ENCODE results near the gene RASL10B.

Gene RASL10B

DNA sequence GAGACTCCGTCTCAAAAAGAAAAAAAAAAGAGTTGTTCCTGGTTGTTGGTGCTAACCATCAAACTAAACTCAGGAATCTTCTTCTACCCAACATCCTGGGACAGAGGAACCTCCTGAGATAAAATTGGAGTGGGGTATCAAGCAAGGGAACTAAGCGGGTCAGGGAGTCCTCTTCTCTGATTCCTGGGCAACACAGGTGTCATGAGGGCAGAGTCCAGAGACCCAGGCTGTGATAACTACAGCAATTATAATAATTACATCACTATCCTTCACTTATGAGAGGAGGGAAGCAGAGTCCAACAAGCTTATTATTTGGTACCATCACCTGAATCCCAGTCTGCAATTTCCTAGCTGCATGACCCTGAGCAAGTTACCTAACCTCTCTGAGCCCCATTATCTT is 37.4 kb downstream of the RASL10B start:
- Histone ChIP-seq H3K9me2 (replicated peaks; ENCODE audit: control insufficient read depth, low read length) (no peaks in the 10 kb centered on the region), H3K4me3 (ENCODE audit: low read length) (no peak overlapping the region), H4K20me1 (ENCODE audit: control insufficient read depth, insufficient read depth, low read depth, low read length) (no peaks in the 10 kb centered on the region), H3F3A (ENCODE audit: control insufficient read depth, insufficient read depth) (no peaks in the 10 kb centered on the region), H3K27me3 (ENCODE audit: control insufficient read depth, low read length) (peaks cover 9% of the 10 kb centered on the region; the same call in 1 of the 2 replicates), H3K9me3 (ENCODE audit: control insufficient read depth, insufficient read depth, low read length) (no peaks in the 10 kb centered on the region), H3K36me3 (ENCODE audit: control insufficient read depth, low read length) (no peaks in the 10 kb centered on the region), H3K27ac (ENCODE audit: low read depth, low read length) (no peak overlapping the region), H3K4me2 (ENCODE audit: low read length) (no peak overlapping the region), H3K79me2 (ENCODE audit: control insufficient read depth, low read length) (no peaks in the 10 kb centered on the region), H3K4me1 (ENCODE audit: control insufficient read depth, low read length) (peaks cover 12% of the 10 kb centered on the region)
- TF ChIP-seq, protein P1, sequence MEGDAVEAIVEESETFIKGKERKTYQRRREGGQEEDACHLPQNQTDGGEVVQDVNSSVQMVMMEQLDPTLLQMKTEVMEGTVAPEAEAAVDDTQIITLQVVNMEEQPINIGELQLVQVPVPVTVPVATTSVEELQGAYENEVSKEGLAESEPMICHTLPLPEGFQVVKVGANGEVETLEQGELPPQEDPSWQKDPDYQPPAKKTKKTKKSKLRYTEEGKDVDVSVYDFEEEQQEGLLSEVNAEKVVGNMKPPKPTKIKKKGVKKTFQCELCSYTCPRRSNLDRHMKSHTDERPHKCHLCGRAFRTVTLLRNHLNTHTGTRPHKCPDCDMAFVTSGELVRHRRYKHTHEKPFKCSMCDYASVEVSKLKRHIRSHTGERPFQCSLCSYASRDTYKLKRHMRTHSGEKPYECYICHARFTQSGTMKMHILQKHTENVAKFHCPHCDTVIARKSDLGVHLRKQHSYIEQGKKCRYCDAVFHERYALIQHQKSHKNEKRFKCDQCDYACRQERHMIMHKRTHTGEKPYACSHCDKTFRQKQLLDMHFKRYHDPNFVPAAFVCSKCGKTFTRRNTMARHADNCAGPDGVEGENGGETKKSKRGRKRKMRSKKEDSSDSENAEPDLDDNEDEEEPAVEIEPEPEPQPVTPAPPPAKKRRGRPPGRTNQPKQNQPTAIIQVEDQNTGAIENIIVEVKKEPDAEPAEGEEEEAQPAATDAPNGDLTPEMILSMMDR (IDR thresholded peaks at IDR 0.05; ENCODE audit: low read depth, low read length, poor library complexity, severe bottlenecking): no peak
- TF ChIP-seq EZH2phosphoT487 (IDR thresholded peaks at IDR 0.05; ENCODE audit: borderline replicate concordance, low read length): no peak

DNA sequence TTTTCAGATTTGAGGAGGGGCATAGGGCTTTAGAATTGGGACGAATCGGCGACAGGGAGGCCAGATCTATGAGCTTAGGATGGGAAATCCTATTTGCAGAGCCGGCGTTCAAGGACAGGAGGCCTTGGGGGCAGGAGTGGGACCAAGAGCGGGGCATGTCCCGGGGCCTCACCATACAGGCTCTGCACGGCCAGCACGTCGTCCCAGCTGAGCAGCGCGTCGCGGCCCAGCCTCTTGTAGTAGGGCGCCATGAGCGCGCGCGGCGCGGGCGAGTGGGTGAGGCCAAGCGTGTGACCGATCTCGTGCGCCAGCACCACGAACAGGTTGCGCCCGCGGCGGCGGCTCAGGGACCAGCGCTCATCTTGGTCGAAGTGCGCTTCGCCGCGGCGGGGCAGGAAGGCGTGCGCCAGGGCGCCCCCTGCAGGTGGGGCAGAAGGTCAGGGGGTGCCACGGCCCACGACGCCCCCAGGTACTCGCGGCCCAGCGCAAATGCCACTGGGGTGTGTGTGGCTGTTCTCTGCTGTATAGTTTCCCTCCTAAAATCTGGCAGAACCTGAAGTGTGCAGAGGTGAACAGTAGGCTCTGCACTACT is 38.6 kb downstream of the RASL10B start:
- Histone ChIP-seq H3K4me2 (ENCODE audit: low read length) (no peak overlapping the region), H3K9me2 (replicated peaks; ENCODE audit: control insufficient read depth, low read length) (no peaks in the 10 kb centered on the region), H3F3A (ENCODE audit: control insufficient read depth, insufficient read depth) (no peaks in the 10 kb centered on the region), H3K27ac (ENCODE audit: low read depth, low read length) (no peak overlapping the region), H3K79me2 (ENCODE audit: control insufficient read depth, low read length) (no peaks in the 10 kb centered on the region), H4K20me1 (ENCODE audit: control insufficient read depth, insufficient read depth, low read depth, low read length) (no peaks in the 10 kb centered on the region), H3K4me3 (ENCODE audit: low read length) (no peak overlapping the region), H3K27me3 (ENCODE audit: control insufficient read depth, low read length) (peaks cover 9% of the 10 kb centered on the region), H3K9me3 (ENCODE audit: control insufficient read depth, insufficient read depth, low read length) (no peaks in the 10 kb centered on the region), H3K36me3 (ENCODE audit: control insufficient read depth, low read length) (no peaks in the 10 kb centered on the region), H3K4me1 (ENCODE audit: control insufficient read depth, low read length) (peaks cover 5% of the 10 kb centered on the region)
- TF ChIP-seq, protein P1 (IDR thresholded peaks at IDR 0.05; ENCODE audit: low read depth, low read length, poor library complexity, severe bottlenecking): peak; percentile 47
- no peak for TF ChIP-seq EZH2phosphoT487 (IDR thresholded peaks at IDR 0.05; ENCODE audit: borderline replicate concordance, low read length)

DNA sequence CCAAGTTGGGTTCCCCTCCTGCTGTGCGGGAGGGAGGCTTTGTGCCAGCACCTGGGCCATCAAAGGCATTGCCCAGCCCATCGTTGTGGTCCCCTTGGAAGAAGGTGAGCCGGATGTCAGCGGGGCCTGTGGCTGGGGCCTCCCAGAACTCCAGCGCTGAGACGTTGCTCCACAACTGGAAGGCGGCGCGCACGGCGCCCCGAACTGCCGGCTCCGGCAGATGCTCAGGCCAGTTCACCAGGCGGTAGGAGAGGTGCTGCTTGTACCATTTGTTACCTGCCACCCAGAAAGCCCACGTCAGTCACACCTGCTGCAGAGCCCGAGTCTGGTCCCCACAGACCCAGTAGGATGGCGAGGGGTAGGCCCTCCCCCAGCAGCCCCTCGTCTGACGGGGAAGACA is 41.7 kb downstream of the RASL10B start:
- H4K20me1 ChIP-seq (ENCODE audit: control insufficient read depth, insufficient read depth, low read depth, low read length): no peaks in the 10 kb centered on the region
- H3K9me2 ChIP-seq (replicated peaks; ENCODE audit: control insufficient read depth, low read length): no peaks in the 10 kb centered on the region
- no peaks in the 10 kb centered on the region for H3F3A ChIP-seq (ENCODE audit: control insufficient read depth, insufficient read depth)
- H3K27ac ChIP-seq (ENCODE audit: low read depth, low read length): no peak overlapping the region
- H3K9me3 ChIP-seq (ENCODE audit: control insufficient read depth, insufficient read depth, low read length): no peaks in the 10 kb centered on the region
- H3K4me2 ChIP-seq (ENCODE audit: low read length): no peak overlapping the region
- no peak for TF ChIP-seq EZH2phosphoT487 (IDR thresholded peaks at IDR 0.05; ENCODE audit: borderline replicate concordance, low read length)
- TF ChIP-seq, protein P1 (IDR thresholded peaks at IDR 0.05; ENCODE audit: low read depth, low read length, poor library complexity, severe bottlenecking): no peak
- peaks cover 7% of the 10 kb centered on the region for H3K27me3 ChIP-seq (ENCODE audit: control insufficient read depth, low read length)
- no peaks in the 10 kb centered on the region for H3K79me2 ChIP-seq (ENCODE audit: control insufficient read depth, low read length)
- no peaks in the 10 kb centered on the region for H3K4me1 ChIP-seq (ENCODE audit: control insufficient read depth, low read length)
- H3K36me3 ChIP-seq (ENCODE audit: control insufficient read depth, low read length): no peaks in the 10 kb centered on the region
- H3K4me3 ChIP-seq (ENCODE audit: low read length): no peak overlapping the region

Data from DOHH2 (cell line).